GM19240 (cell line): ENCODE results near the gene RBM14.
A peak's percentile ranks its signal among the peaks of the same experiment; 100 is the strongest.
"Not testable (repeated sequence)": the region's sequence is repeated elsewhere in the genome, so short reads cannot be mapped to it uniquely, and the experiment has no call there.

Experiments used
- DNase-seq: peaks from one replicate; pipeline ENCODE4 v3.0.0; 2011; ENCODE audit warnings: low spot score; ENCODE audit not compliant: insufficient read length

The RBM14 gene, protein sequence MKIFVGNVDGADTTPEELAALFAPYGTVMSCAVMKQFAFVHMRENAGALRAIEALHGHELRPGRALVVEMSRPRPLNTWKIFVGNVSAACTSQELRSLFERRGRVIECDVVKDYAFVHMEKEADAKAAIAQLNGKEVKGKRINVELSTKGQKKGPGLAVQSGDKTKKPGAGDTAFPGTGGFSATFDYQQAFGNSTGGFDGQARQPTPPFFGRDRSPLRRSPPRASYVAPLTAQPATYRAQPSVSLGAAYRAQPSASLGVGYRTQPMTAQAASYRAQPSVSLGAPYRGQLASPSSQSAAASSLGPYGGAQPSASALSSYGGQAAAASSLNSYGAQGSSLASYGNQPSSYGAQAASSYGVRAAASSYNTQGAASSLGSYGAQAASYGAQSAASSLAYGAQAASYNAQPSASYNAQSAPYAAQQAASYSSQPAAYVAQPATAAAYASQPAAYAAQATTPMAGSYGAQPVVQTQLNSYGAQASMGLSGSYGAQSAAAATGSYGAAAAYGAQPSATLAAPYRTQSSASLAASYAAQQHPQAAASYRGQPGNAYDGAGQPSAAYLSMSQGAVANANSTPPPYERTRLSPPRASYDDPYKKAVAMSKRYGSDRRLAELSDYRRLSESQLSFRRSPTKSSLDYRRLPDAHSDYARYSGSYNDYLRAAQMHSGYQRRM

DNA sequence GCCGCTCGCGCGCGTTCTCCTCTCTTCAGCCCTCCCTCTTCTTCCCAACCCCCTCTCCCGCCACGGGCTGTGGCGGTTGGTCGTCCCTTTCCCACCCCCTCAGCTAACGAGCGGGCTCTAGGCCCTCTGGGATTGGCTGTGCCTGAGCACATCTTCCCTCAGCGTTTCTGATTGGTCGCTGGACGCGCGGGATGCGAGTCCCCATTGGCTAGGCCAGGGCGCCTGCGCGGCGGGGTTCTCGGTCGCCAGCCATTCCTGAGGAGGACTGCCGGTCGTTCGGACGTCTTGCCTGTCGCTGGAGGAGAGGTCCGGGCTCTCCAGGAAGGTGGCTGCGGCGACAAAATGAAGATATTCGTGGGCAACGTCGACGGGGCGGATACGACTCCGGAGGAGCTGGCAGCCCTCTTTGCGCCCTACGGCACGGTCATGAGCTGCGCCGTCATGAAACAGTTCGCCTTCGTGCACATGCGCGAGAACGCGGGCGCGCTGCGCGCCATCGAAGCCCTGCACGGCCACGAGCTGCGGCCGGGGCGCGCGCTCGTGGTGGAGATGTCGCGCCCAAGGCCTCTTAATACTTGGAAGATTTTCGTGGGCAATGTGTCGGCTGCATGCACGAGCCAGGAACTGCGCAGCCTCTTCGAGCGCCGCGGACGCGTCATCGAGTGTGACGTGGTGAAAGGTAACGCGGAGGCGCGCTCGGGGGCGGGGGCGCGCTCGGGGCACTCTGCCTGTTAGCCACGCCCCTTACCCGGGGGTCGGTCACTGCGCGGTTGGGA lies at the start of gene RBM14:
RBM14 (plus strand) TSS at position 252 of the 776 bp plus-strand sequence; CDS start at position 343, 91 bp downstream.
- peak; percentile 95 for DNase-seq

DNA sequence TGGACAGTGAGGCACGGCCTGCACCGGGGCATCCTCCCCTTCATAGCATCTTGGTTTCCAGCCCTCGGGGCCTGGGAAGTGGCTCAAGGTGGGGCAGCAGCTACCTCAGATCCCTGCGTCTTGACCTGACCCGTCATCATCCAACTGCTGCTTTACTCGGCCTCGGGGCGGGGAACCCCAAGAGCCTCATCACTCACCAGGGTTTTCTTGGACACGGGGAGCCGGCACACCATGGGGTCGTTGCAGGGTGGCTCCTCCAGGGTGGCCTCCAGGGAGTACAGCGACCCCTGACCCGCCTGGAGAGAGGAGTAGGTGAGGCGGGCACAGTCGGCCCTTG lies 48.7 kb upstream of the RBM14 start:
- no peak for DNase-seq

DNA sequence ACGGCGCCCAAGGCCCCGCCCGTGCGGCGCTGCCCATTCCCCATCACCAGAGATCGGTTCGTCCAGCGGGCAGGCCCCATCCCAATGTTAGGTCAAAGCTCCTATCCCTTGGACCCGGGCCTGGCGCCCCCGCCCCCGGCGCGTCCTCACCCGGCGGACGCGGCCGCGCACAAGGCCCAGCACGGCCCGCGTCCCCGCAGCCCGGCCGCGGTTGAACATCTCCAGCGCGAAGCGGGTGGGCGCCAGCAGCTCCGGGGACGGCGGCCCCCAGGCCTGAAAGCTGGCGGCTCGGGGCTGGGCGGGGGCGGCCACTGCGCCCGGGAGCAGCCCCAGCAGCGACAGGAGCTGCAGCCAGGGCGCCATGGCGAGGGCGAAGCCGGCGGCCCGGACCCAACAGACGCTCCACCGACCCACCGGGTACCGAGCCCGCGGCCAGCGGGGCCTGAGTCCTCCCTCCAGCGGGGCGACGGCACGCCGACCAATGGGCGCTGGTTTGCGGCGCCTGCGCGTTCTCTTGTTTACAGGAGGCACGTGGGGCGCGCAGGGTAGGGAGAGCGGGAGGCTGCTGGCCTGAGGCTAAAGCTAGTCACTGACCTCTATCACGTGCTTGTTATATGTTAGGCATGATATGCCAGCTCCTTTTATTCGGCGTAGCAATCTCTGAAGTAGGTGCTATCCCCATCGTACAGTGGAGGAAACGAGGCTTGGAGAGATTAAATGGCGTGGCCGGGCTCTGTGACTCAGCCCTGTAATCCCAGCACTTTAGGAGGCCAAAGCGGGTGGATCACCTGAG lies 48.1 kb upstream of the RBM14 start, which contains the start of gene CTSF:
CTSF (minus strand) TSS at position 483 of the 793 bp plus-strand sequence; CDS start at position 363, 120 bp downstream.
- peak; percentile 81 for DNase-seq

DNA sequence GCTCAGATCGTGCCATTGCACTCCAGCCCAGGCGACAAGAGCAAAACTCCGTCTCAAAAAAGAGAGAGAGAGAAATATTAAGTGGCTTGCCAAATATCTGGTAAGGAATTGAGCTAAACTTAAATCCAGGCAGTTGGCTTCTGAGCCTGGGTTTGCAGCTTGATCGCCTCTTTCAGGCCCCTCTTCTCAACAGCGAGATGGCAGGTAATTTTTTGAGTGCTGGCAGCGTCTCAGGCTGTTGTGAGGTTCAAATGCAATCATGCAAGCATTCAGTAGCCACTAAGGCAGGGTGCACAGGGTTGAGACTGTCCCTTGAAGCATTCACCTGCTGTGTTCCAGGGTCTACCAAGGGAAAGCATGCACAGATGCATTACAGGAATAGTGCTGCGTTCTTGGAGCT lies 47.4 kb upstream of the RBM14 start:
- DNase-seq, result no peak

DNA sequence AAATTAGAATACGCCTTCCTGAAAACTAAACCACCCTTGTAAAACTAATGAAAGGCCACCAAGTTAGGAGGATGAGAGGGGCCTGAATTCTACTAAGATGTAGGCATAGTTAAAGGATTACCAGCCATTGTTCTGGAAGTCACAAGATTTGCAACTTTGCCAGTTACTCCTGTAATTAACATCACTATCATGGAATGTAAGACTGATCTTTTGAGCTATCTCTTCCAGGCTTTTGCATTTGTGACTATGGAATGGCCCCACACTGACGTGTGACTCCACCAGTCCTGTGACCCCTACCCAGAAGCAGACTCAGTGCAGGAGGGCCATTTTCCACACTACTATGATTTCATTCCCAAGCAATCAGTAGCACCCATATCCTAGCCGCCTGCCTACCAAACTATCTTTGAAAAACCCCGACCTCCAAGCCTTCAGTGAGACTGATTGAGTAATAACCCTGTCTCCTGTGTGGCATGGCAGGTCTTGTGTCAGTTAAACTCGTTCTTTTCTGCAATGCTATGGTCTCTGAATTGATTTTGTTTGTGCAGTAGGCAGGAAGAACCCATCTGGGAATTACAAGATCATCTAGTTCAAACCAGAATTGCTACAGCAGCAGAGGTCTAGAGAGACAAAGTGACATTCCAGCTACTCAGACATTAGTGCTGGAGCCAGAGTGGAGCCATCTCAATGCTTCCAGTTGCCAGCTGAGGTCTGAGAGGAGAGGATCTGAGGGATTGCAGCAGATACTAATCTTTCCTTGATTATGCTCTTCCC lies 46.2 kb upstream of the RBM14 start:
- no peak for DNase-seq

DNA sequence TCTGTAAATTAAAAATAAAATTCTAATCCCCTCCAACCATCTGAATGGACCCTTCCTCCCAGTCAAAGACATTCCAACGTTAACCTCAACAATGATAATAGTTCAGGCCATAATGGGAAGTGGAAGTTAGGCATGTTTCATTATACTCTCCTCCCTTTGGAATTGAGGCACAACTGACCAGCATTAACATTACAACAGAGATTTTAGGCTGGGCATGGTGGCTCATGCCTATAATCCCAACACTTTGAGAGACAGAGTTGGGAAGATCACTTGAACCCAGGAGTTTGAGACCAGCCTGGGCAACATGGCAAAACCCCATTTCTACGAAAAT lies 45.6 kb upstream of the RBM14 start:
- no peak for DNase-seq

DNA sequence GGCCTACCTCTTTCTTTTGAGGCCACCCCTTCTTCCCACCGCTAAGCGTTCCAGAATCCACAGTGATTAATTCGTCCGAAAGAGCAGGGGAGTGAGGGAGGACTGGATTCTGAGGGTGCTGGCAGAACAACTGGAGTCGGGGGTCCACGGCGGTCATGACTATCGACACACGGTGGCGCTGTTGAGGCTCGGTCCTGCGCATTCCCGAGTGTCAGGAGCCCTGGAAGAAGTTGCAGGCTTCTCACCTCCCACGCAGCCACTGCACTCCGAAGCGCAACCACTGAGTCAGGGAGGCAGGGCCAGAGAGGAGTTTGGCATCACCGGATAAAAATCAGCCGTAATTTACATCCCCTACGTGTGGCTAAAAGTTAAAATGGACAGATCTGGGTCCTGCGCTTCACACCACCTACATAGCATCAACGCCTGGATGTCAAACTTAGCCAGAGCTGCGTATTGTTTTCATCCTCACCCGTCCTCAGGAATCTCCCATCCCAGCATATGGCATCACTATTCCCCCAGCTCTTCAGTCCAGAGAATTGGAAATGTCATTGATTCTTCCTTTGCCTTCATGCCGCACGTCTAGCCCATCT lies 37.3 kb upstream of the RBM14 start:
- peak; percentile 83 for DNase-seq

DNA sequence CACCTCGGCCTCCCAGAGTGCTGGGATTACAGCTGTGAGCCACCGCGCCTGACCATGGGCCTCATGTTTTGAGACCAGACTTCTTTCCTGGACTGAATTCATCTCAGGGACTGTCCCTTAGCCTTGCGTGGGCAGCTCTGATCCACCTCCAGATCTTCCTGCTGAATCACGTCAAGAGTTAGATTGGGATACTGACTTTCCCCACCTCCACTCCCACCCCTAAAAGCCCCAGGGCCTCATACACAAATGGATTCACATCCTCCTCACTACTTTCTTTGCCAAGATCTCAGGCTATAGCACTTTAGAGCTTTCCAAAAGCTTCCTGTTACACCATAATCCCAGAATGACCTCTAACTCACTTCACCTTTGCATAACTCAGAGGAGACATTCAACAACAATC lies 35.6 kb upstream of the RBM14 start:
- DNase-seq, result no peak

DNA sequence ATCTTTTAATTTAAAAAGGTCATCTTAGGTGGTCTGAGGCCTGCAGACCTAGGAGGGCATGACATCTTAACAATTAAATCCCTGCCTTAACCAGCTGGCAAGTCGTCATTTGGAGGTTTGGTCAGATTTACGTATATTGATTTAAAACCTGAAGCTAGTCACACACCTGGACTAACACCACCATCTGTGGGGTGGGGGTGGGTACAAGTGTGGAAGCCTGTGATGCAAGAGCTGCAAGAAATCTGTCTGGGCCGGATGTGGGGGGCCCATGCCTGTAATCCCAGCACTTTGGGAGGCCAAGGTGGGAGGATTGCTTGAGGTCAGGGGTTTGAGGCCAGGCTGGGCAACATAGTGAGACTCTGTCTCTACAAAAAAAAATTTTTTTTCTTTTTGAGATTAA lies 35.2 kb upstream of the RBM14 start:
- DNase-seq, result no peak

DNA sequence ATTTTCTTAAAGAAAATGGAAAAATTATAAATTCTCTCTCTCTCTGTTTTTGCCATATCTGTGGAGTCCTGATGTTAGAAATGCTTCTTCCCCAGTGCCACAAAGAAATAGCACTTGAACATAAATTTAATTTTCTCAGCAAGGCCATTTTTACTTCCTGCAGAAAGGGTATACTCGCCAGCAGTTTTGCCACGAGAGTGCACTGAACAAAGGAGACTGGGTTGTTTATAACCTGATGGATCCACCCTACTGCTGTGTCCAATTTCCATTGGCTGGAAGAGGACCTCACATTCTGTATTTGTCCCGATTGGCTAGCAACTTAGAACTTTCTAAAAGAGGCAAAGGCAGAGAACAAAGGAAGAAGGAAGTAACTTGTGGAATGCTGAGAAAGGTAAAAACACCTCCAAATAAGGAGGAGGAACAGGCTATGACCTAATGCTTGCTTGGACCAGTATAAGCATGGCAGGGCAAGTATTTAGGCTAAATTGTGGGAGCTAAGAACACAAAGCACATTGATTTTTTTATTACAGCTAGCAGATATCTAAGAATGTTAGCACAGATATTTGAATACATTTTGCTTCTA lies 33.8 kb upstream of the RBM14 start:
- not testable (repeated sequence) for DNase-seq

DNA sequence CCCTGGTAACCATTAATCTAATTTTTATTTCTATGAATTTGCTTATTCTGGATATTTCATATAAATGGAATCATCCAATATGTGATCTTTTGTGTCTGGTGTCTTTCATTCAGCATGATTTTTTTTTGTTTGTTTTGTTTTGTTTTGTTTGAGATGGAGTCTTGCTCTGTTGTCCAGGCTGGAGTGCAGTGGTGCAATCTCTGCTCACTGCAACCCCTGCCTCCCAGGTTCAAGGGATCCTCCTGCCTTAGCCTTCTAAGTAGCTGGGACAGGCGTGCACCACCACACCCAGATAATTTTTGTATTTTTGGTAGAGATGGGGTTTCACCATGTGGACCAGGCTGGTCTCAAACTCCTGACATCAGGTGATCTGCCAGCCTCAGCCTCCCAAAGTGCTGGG lies 31.0 kb upstream of the RBM14 start:
- not testable (repeated sequence) for DNase-seq

DNA sequence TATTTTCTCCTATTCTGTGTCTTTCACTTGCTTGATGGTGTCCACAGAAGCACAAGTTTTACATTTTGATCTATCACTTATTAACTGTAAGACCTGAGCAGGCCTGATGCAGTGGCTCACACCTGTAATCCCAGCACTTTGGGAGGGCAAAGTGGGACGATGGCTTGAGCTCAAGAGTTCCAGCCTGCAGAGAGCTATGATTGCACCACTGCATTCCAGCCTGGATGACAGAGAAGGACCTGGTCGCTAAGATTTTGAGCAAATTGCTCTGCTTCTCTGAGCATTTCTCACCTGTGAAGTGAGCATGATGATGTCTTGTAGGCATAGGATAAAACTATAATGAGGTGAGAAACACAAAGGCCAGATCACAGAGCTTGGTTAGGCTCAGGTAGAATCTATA lies 30.3 kb upstream of the RBM14 start:
- DNase-seq, result no peak

DNA sequence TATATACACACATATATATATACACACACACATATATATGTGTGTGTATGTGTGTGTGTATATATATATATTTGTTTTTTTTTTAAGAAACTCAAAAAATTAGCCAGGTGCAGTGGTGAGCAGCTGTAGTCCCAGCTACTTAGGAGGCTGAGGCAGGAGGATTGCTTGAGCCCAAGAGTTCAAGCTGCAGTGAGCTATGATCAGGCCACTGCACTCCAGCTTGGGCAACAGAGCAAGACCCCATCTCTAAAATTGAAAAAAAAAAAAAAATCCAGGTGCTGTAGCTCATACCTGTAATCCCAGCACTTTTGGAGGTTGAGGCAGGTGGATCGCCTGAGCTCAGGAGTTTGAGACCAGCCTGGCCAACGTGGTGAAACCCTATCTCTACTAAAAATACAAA lies 27.1 kb upstream of the RBM14 start:
- not testable (repeated sequence) for DNase-seq

DNA sequence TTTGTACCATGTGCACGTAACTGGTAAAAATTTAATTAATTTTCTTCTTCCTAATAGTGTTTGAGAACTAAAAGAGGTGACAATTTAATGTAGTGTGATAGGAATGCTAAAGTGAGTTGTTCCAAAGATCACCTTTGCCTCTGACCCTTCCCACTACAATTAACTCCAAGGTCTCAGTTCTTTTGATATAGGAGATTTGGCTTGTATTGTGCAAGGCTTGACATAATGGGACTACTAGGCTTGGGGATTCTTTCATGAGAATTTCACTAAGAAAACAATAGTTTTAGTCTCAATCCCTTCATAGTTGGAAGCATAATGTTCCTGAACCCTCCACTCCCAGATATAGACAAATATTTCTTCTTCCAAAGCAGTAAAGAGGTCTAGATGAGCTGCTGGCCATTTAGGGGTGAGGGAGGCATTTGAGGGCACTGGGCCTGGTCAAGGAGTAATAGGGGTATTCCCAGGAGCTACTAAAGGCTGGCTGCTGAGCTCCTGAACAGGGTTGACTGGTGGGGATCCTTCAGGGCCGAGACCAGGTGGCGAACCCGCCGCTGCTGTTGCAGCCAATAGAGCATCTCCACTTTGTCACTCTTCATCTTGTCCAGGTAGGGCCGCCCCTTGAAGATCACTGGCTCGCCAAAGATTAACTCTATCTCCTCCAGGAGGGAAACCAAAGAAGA lies 26.3 kb upstream of the RBM14 start:
- no peak for DNase-seq

DNA sequence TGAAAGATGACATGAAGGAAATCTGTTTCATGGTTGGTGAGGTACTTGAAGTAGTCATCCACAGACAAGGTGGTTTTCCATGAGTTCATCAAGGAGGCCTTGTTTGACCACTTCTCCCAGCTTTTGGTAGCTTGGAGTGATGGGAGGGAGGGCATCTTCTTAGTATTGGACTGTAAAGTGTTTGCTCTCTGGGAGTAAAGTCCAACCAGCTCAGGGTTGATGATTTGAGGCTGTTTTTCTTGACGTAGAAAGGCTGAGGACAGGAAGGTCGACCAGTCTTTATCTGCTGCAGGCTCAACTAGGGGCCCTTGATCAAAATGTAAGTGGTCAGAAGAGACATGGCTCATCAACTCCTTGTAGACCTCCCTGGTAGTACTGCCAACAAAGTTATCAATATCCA lies 25.3 kb upstream of the RBM14 start:
- no peak for DNase-seq

DNA sequence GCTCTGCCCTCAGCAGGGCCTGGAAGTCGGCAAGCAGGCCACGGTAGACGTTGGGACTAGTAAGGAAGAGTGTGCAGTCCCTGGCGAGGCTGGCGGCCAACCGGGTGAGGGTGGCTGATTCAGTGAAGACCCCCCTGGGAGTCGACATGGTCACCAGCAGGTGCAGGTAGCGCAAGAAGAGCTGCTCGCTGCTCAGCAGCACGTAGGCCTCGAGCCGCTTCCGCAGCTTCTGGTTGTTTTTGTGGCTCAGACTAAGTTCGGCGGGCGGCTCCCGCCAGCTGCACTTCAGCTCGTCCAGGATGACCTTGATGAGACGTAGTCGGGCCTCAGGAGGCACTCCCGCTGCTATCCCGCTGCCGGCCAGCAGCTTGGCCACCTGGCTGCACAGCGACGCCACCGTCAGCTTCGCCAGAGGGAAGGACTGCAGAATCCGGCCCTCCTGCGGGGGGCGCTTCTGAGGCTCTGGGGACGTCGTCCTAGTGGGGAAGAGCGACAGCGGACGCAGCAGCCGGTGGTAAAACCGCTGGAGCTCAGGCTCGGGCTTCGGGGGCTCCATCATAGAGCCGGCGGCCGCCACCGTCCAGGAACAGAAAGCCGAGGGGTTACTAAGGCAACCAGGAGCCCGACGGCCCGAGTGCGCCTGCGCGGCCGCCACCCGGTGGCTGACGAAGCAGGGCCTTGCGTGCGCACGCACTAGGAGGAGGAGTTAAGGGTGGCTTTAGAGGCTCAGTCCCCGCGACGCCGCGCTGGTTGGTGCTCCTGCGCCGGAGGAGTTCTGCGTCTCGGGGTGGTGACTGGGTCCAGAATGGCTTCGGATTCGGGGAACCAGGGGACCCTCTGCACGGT lies 23.8 kb upstream of the RBM14 start, which contains the start of the genes CCDC87 and CCS:
CCDC87 (minus strand) TSS at position 607 of the 846 bp plus-strand sequence; CDS start at position 559, 48 bp downstream.
CCS (plus strand) TSS at position 729 of the 846 bp plus-strand sequence; CDS start at position 806, 77 bp downstream.
- DNase-seq, result peak; percentile 100

DNA sequence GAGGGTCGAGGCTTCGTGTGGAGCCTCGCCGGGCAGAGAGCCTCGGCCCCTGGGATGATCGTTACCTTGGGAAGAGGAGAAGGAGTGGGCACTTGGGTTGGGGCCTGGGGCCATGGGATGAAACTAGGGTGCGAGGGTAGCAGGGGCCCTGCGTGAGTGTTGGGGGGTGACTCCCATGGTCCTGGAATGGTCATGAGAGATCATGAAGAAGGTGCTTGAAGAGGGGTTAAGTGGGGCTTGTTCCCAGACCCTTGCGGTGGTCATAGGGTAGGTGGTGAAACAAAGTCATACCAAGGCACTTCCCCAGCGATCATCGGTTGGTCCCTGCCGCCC lies 23.2 kb upstream of the RBM14 start:
- DNase-seq, result no peak

DNA sequence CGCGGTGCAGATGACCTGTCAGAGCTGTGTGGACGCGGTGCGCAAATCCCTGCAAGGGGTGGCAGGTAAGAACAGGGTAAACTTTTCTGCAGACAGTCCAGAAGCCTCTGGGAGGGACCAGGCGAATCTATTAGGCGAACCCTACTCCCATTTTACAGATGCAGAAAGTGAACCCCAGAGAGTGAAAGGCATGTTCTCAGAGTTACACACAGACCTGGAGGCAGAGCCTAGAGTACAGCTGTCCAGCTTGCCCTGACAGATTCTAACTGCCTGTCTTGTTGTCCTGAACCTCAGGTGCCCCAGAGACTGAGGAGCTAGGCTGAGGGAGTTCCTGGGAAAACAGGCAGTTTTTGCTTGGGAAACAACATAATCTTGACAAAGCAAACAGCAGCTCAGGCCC lies 22.8 kb upstream of the RBM14 start:
- no peak for DNase-seq
